GM18519 (cell line): ENCODE measurements around the gene CCDC15.
"Not testable (repeated sequence)": the region's sequence is repeated elsewhere in the genome, so short reads cannot be mapped to it uniquely, and the experiment has no call there.

ENCODE experiments used
- ATAC-seq: cut with Tn5 transposase; IDR thresholded peaks from one replicate; pipeline ENCODE4 v1.9.1; 2021; ENCODE audit warnings: mild to moderate bottlenecking, moderate library complexity; ENCODE audit not compliant: unreplicated experiment, low FRiP score

CCDC15 gene

DNA sequence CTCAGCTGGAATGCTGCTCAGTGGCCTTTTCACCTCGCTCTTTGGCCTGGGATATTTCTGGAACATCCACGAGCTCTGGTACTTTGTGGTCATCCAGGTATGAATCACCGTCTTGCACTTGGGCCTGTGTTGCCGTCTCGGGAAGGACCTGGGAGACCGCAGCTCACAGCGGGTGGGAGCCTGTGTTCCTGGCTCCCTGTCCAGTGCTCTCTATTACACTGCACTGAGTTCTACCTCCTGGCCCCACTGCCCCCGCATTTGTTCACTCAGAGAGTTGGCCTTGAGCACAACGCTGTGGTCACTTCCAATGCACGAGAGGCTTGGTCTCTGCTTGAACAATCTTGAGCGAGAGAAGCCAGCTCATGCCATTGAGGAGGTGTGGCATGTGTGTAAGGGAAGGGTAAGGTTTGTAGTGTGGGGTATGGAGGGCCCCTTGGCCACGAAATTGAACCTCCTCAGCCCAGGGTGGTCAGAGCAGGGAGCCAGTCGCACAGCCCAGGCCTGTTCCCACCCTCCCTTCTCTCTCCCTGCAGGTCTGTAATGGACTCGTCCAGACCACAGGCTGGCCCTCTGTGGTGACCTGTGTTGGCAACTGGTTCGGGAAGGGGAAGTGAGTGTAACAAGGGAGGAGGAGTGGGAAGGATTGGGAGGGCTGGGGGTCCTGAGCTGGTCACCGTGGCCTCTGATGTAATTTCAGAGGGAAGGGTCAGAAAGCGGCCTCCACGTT, 125.3 kb downstream of the CCDC15 start:
- ATAC-seq = no peak

DNA sequence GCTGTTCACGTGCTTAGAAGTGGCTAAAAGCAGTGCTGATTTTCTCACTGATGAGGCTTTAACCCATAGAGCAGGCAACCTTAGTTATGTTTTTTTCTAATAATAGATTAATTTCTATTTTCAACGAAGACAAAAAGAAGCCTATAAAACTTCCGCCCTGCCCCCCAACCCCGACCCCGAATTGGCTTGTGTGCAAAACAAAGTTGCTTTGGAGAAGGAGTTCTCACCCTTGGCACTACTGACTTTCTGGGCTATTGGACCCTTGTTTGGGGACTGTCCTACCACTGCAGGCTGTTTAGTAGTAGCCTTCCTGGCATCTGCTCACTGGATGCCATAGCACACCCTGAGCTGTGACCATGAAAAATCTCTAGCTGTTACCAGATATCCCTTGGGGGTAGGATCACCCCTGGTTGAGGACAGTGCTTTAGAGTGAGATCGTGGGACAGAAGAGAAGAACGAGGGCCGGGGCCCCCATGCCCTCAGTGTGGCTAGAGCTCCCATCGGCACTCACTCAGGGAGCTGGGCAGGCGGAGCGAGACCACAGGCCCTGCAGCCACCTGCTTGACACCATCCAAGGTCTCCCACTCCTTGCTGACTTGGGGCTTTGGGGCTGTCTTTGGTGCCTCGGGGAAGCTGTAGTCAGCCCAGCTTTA, 126.0 kb downstream of the CCDC15 start:
- no peak for ATAC-seq

GRCh38 chr11:125080531-125080911, 126.5 kb downstream of the CCDC15 start:
- no peak for ATAC-seq

GRCh38 chr11:125081098-125081798, 127.2 kb downstream of the CCDC15 start:
- ATAC-seq = no peak

DNA sequence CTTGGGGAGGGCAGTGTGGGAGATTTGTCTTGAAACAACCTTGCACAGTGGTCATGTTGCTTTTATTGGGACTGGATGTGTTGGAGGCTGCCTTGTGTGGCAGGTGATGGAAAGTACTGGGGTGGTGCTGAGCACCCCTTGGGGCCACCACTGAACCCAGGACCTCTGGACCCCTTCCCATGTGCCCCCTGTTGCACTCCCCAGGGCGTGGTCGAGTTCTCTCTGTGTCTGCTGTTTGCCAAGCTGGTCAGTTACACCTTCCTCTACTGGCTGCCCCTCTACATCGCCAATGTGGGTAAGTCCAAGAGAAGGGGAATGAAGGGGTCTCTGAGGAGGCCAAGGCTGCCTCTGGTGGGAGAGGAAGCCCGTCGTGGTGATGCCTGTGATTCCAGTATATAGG, 128.0 kb downstream of the CCDC15 start:
- no peak for ATAC-seq

DNA sequence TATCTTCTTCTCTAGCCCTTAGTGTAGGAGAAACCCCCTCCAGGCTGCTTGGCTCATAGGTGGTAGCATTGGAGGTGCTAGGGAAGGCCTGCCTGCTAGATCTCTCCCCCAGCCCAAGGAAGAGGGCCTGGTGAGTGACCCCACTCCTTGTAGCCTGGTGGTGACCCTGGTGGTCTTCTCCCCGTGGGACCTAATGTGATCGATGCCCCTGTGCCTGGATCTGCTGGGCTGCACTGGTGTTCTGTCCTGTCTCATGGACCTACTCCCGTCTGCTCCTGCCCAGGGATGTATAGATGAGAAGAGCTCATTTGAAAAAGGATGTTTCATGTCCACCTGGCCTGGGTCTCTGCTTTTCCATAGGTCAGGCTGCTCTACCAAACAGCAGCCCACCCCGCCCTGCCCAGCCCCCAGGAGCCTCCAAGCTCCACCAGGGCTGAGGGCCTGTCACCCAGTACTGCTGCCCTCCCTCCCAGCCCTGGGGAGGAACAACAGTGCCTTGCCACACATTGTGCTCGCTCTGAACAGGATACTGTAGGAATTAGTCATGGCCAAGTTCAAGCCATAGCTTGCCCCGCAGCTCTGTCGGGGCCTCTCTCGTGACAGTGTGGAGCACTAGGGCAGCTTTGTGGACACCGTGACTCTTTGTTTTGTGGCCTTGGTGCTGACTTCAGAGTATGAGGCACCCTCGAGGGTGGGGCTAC, 128.8 kb downstream of the CCDC15 start:
- ATAC-seq = no peak

- ATAC-seq = no peak
Measured at GRCh38 chr11:125083312-125084056, 129.5 kb downstream of the CCDC15 start.

DNA sequence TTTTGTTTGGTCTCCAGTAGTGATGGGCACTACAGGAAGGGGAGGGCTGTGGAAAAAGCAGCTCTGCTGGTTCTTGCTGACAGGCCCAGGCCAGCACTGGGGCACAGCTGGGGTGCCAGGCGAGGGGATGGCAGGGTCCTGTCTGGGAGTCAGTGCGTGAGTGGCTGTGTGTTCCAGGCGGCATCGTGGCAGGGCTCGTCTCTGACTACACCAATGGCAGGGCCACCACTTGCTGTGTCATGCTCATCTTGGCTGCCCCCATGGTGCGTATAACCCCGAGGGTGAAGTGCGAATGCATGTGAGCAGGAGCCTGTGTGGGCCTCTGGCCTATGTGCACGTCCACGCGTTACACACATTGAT, 130.0 kb downstream of the CCDC15 start:
- no peak for ATAC-seq

GRCh38 chr11:125084761-125085231, 130.8 kb downstream of the CCDC15 start:
- no peak for ATAC-seq

DNA sequence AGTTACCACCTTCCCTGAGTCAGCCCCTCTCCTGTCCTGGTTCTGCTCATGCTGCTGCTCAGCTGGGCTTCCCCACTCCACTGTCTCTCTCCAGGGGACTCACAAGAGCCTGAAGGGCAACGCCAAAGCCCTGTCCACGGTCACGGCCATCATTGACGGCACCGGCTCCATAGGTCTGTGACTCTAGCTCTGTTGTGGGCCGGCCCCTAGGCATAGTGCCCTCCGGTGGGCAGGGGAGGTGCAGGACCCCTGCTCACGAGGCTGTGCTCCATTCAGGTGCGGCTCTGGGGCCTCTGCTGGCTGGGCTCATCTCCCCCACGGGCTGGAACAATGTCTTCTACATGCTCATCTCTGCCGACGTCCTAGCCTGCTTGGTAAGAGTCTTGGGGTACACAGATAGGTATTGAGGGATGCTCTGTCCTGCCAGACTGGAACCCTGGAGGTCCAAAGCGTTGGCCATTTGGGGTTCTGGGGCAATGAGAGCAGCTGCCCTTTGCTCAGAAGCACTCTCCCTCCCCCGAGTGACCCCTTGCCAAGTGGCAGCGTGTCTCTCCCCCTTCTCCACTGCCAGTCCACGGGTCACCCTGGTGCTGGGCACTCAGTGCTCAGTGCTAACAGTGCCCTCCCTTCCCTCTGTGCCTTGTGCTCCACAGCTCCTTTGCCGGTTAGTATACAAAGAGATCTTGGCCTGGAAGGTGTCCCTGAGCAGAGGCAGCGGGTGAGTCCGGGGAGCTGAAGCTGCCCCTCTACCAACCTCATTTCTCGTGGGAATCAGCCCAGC, 131.5 kb downstream of the CCDC15 start:
- ATAC-seq = no peak

DNA sequence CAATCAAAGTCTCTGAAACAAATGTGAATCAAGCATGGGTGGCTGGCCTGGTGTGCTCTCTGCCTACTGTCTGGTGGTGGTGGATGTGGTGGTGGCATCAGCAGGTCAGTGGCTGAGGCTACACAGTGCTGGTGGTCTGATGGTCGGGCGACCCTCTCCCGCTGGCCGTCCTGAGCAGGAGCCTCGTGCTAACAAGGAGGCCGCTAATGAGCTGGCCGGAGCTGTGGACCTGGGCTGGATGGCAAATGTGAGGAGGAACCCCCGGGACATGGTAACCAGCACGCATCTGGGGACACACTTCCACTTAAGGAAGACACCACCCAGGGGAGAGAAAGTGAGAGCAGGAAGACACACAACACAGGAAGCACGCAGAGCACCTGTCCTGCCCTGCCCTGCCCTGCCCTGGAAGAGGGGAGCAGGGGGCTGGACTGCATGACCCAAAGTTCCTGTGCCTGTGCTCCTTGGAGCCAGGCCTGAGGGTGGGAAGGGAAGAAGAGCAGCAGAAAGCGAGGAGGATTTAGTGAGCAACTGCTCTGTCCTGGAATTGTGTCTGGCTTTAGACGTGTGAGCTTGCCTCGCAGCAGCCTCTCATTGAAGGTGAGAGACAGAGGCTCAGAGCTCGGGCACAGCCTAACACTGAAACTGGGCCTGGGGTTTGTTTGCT, 132.8 kb downstream of the CCDC15 start:
- no peak for ATAC-seq

- no peak for ATAC-seq
Measured at GRCh38 chr11:125088123-125088522, 134.1 kb downstream of the CCDC15 start.

GRCh38 chr11:125088576-125089455, 134.8 kb downstream of the CCDC15 start:
- ATAC-seq = no peak

DNA sequence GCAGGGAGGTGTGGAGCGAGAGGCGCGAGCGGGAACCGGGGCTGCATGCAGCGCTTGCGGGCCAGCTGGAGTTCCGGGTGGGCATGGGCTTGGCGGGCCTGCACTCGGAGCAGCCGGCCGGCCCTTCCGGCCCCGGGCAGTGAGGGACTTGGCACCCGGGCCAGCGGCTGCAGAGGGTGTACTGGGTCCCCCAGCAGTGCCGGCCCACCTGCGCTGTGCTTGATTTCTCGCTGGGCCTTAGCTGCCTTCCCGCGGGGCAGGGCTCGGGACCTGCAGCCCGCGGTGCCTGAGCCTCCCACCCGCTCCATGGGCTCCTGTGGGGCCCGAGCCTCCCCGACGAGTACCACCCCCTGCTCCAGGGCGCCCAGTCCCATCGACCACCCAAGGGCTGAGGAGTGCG, 135.5 kb downstream of the CCDC15 start:
- ATAC-seq = not testable (repeated sequence)

DNA sequence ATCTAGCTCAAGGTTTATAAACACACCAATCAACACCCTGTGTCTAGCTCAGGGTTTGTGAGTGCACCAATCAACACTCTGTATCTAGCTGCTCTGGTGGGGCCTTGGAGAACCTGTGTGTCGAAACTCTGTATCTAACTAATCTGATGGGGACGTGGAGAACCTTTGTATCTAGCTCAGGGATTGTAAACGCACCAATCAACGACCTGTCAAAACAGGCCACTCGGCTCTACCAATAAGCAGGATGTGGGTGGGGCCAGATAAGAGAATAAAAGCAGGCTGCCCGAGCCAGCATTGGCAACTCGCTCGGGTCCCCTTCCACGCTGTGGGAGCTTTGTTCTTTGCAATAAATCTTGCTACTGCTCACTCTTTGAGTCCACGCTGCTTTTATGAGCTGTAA, 136.1 kb downstream of the CCDC15 start:
- not testable (repeated sequence) for ATAC-seq

GRCh38 chr11:125090816-125091215, 136.8 kb downstream of the CCDC15 start:
- no peak for ATAC-seq
